GM21423 (cell line): ENCODE results near the gene WDR81.
"Not testable (repeated sequence)": the region's sequence is repeated elsewhere in the genome, so short reads cannot be mapped to it uniquely, and the experiment has no call there.

Experiments
- ATAC-seq: cut with Tn5 transposase; IDR thresholded peaks from one replicate; pipeline ENCODE4 v1.9.1; 2021; ENCODE audit warnings: mild to moderate bottlenecking, moderate library complexity; ENCODE audit not compliant: unreplicated experiment

Gene WDR81

GRCh38 chr17:1753767-1754429, 29.4 kb downstream of the WDR81 start:
- no peak for ATAC-seq

- no peak for ATAC-seq
Observed at GRCh38 chr17:1754430-1755112, 30.1 kb downstream of the WDR81 start.

- ATAC-seq, result no peak
Observed at GRCh38 chr17:1755252-1755826, 30.8 kb downstream of the WDR81 start.

GRCh38 chr17:1755827-1756262, 31.3 kb downstream of the WDR81 start:
- no peak for ATAC-seq

- no peak for ATAC-seq
Observed at GRCh38 chr17:1758807-1759206, 34.3 kb downstream of the WDR81 start.

GRCh38 chr17:1759529-1759928, 35.0 kb downstream of the WDR81 start:
- ATAC-seq, result no peak

GRCh38 chr17:1762233-1762900, 37.9 kb downstream of the WDR81 start:
- ATAC-seq, result no peak

- no peak for ATAC-seq
Observed at GRCh38 chr17:1762901-1763898, 38.7 kb downstream of the WDR81 start.

GRCh38 chr17:1764284-1764683, 39.8 kb downstream of the WDR81 start:
- ATAC-seq, result no peak

- not testable (repeated sequence) for ATAC-seq
Observed at GRCh38 chr17:1764705-1765104, 40.2 kb downstream of the WDR81 start.

GRCh38 chr17:1765576-1765975, 41.1 kb downstream of the WDR81 start:
- ATAC-seq, result no peak

GRCh38 chr17:1766382-1767135, 42.1 kb downstream of the WDR81 start:
- ATAC-seq, result no peak

- ATAC-seq, result no peak
Observed at GRCh38 chr17:1767358-1767757, 42.9 kb downstream of the WDR81 start.

GRCh38 chr17:1769822-1770477, 45.4 kb downstream of the WDR81 start:
- ATAC-seq, result no peak

- not testable (repeated sequence) for ATAC-seq
Observed at GRCh38 chr17:1773000-1773695, 48.6 kb downstream of the WDR81 start.

GRCh38 chr17:1773696-1774181, 49.2 kb downstream of the WDR81 start:
- no peak for ATAC-seq

GRCh38 chr17:1774390-1775176, 50.1 kb downstream of the WDR81 start:
- no peak for ATAC-seq

- no peak for ATAC-seq
Observed at GRCh38 chr17:1776328-1776727, 51.8 kb downstream of the WDR81 start.
